ENCODE data around the gene PARG.
"Not testable (repeated sequence)": the region's sequence is repeated elsewhere in the genome, so short reads cannot be mapped to it uniquely, and the experiment has no call there.

DNA sequence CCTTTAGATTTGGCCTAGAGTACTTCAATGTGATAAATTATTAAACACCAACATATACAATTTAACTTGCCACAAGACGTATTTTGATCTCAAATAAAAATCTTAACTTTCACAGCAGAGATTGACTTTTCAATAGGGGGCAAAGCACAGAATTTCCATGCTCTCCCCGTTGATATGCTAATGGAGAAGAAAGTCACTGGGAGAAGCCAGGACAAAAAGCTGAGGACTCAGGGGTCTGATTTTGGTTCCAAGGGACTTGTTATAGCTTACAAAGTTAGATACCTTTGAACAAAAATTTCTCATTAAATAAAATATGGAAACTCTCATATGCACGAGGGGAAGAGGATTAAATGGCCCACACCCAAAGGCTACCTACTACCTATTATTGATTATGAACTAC, 59.5 kb downstream of the PARG start:
- TF ChIP-seq, protein P1, sequence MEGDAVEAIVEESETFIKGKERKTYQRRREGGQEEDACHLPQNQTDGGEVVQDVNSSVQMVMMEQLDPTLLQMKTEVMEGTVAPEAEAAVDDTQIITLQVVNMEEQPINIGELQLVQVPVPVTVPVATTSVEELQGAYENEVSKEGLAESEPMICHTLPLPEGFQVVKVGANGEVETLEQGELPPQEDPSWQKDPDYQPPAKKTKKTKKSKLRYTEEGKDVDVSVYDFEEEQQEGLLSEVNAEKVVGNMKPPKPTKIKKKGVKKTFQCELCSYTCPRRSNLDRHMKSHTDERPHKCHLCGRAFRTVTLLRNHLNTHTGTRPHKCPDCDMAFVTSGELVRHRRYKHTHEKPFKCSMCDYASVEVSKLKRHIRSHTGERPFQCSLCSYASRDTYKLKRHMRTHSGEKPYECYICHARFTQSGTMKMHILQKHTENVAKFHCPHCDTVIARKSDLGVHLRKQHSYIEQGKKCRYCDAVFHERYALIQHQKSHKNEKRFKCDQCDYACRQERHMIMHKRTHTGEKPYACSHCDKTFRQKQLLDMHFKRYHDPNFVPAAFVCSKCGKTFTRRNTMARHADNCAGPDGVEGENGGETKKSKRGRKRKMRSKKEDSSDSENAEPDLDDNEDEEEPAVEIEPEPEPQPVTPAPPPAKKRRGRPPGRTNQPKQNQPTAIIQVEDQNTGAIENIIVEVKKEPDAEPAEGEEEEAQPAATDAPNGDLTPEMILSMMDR (IDR thresholded peaks at IDR 0.05) = not testable (repeated sequence)
- TF ChIP-seq POLR2AphosphoS5, POLR2A (IDR thresholded peaks at IDR 0.05): not testable (repeated sequence)
